HG03095 (cell line): ENCODE measurements around the gene AP1M2.
"Not testable (repeated sequence)": the region's sequence is repeated elsewhere in the genome, so short reads cannot be mapped to it uniquely, and the experiment has no call there.

Source experiments
- ATAC-seq: cut with Tn5 transposase; IDR thresholded peaks from one replicate; pipeline ENCODE4 v1.9.1; 2021; ENCODE audit warnings: moderate library complexity; ENCODE audit not compliant: unreplicated experiment

Gene AP1M2

DNA sequence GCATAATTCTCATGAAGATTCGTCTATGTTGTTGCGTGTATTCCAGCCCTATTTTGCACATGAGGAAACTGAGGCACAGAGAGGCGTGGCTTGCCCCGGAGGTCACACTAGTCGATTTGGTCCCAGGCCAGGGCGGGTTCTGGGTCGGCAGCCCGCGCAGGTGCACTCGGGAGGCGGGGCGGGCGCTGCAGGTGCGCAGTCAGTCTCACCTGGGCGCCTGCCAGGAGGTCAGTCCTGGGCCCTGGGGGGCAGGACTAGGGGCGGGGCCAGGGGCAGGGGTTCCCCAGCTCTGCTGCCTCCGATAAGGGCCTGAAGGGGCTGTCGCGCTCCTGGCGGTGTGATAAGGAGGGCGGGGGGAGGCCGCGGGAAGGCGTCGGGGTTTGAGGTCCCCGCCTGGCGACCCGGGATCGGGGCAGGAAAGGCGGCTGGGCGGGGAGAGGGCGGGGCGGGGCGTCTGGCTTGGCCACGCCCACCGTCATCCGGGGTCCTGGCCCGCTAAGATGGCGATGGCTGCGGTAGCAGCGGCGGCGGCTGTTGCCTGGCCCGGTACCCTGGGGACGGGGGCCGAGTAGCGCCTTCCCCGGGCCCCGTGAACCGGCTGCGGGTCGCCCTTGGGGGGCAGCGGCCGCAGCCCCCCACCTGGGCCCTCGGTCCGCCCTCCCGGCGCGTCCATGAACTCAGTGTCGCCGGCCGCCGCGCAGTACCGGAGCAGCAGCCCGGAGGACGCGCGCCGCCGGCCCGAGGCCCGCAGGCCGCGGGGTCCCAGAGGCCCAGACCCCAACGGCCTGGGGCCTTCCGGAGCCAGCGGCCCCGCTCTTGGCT, 43.5 kb downstream of the AP1M2 start, which contains the start of gene ATG4D:
TSS of gene ATG4D (plus strand) at position 485 of the 822 bp plus-strand sequence. CDS start at position 672, 187 bp downstream.
- peak; percentile 61 for ATAC-seq

DNA sequence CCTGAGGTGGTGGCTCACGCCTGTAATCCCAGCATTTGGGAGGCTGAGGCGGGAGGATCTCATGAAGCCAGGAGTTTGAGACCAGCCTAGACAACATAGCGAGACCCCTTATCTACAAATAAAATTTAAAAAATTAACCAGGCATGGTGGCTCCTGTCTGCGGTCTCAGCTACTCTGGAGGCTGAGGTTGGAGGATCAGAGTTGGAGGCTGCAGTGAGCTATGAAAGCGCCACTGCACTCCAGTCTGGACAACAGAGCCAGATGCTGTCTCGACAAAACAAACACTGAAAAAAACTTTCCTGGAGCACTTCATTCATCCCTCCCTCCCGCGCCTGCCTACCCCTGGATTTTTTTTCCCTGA, 44.1 kb downstream of the AP1M2 start:
- no peak for ATAC-seq

DNA sequence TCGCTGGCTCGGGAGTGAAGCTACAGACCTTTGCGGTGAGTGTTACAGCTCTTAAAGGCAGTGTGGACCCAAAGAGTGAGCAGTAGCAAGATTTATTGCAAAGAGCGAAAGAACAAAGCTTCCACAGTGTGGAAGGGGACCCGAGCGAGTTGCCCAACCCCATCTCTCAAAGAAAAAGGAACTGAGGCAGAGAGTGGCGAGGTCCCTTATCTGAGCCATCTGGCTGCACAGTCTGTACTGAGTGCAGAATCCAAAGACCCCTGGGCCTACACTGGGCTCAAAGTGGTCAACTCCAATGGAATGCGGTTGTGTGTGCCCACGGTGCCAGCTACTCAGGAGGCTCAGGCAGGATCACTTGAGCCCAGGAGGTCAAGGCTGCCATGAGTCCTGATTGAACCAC, 48.1 kb downstream of the AP1M2 start:
- not testable (repeated sequence) for ATAC-seq

DNA sequence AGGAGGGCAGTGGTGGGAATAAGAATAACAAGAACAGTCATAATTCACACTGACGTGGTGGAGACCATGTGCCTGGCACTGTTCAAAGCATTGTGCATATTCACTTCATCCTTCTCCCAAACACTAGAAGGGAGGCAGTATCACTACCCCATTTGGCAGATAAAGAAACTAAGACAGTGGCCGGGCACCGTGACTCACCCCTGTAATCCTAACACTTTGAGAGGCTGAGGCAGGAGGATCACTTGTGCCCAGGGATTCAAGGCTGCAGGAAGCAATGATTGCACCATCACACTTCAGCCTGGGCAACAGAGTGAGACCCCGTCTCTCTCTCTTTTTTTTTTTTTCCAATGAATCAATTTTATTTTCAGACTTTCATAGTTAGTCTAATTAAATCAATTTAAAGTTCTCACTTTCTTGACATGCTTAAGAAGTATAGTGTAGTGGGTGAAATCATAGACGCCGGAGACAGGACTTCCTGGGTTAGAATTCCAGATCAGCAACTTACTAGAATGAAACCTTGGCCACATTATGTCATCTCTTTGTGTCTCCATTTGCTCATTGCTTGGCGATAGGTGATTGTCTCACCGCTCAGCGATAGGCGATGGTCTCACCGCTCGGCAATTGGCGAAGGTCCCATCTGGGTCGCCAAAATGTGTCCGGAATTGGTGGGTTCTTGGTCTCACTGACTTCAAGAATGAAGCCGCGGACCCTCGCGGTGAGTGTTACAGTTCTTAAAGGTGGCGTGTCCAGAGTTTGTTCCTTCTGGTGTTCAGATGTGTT, 48.7 kb downstream of the AP1M2 start:
- ATAC-seq, result no peak

DNA sequence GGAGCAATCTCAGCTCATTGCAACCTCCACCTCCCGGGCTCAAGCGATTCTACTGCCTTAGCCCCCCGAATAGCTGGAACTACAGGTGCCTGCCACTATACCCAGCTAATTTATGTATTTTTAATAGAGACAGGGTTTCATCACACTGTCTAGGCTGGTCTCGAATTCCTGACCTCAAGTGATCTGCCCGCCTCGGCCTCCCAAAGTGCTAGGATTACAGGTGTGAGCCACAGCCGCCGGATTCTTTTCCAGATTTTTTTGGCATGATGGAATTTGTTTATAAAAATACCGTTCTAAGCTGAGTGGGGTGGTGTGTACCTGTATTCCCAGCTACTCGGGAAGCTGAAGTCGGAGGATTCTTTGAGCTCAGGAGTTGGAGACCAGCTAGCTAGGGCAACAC, 49.4 kb downstream of the AP1M2 start:
- ATAC-seq, result no peak

DNA sequence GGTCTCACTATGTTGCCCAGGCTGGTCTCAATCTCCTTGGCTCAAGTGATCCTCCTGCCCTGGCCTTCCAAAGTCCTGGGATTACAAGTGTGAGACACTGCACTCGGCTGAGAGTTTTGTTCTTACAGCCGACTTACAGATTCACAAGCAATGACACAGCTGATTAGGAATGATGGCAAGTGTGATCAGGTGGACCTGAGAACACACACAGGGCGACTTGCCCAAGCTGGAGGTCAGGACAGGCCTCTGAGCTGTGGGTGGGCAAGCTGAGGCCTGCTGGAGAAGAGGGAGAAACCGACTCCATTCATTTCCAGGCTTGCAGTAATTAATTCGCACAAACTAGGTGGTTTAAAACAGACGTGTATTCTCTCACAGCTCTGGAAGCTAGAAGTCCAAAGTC, 51.5 kb downstream of the AP1M2 start:
- no peak for ATAC-seq

DNA sequence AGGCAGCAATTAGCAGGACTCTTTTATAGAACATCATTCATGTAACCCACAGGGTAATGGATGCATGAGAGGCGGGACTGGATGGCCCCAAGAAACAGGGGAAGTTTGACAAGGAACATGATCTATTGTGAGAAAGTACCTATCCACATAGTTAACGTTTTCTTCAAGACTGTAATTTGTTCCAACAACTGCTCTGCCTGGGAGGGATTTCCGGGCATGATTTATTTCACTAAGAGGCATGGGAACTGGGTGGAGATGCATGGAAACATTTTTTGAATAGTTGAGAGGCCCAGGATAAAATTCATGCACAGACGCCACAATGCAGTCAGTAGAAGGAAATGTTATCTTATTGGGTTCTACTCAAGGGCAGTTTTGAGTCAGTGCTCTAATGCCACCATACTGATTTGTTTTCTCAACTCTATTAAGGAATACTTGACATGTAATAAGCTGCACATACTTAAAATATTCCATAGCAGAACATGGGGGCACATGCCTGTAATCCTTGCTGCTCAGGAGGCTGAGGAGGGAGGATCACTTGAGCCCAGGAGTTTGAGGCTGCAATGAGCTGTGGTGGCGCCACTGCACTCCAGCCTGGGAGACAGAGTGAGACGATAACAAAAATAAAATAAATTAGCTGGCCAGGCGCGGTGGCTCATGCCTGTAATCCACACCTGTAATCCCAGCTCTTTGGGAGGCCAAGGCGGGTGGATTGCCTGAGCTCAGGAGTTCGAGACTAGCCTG, 53.3 kb downstream of the AP1M2 start:
- ATAC-seq, result no peak

DNA sequence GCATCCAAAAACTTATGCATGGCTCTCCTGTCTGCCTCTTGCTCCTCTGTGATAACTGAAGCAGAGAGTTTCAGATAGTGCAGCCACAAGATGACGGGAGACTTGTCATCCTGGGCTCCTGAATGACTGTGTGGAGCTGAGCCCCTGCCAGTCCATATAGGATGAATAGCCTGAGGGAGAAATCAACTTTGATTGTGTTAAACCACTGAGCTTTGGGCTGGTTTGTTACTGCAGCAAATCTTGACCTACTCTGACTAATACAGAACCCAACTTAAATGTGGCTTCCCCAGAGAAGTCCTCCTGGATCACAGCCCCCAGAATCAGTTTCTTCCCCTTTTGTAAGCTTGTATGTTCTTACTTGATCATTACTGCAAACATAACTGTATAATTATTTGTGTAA, 54.7 kb downstream of the AP1M2 start:
- no peak for ATAC-seq

DNA sequence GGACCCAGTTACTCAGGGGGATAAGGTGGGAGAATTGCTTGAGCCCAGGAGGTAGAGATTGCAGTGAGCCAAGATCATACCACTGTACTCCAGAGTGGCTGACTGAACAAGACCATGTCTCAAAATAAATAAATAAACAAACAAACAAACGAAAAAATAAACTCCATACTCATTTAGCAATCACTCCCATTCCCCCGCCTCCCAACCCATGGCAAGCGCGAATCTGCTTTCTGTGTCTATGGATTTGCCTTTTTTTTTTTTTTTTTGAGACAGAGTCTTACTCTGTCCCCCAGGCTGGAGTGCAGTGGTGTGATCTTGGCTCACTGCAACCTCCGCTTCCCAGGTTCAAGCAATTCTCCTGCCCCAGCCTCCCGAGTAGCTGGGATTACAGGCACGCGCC, 60.2 kb downstream of the AP1M2 start:
- ATAC-seq, result not testable (repeated sequence)

DNA sequence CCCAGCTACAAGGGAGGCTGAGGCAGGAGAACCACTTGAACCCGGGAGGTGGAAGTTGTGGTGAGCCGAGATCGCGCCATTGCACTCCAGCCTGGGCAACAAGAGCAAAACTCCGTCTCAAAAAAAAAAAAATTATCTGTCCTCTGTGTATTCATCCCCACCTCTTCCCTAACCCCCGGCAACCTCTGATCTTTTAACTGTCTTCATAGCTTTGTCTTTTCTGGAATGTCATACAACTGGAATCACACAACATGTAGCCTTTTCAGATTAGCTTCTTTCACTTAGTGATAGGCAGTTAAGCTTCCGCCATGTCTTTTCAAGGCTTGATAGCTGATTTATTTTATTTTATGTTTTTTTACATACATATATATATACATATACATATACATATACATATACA, 61.5 kb downstream of the AP1M2 start:
- no peak for ATAC-seq

DNA sequence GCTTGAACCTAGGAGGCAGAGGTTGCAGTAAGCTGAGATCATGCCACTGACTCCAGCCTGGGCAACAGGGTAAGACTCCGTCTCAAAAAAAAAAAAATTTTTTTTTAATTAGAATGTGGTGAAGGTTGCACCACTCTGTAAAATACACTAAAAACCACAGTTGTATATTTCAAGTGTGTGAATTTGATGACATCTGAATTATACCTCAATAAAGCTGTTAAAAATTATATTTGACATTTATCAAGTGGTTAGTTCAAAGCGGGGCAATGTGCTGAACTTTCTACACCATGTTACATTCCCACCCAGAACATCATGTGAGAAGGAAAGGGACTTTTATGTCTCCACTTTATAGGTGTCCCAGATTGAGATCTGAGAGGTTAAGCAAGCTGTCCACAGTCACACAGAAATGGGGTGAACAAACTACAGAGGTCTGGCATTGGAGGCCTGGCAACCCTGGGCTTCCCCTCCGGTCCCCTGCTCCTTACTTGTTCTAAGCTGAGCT, 63.9 kb downstream of the AP1M2 start:
- no peak for ATAC-seq
